Neuronal stem cell (in vitro differentiated cells): ENCODE measurements around the gene LYRM1.

Experiments used
- DNase-seq: peaks from one replicate; pipeline ENCODE4 v3.0.0-alpha.2; 2013; ENCODE audit warnings: low spot score
- H2AFZ ChIP-seq: one replicate; pipeline ENCODE4 v1.6.1; 2013; ENCODE audit warnings: mild to moderate bottlenecking, low read length, inconsistent platforms
- H2AK5ac ChIP-seq: 2 replicates; pipeline ENCODE4 v1.6.1; 2013; ENCODE audit warnings: low read depth, mild to moderate bottlenecking, inconsistent platforms, low read length, moderate library complexity, mixed read lengths
- H2BK120ac ChIP-seq: 2 replicates; pipeline ENCODE4 v1.6.1; 2013; ENCODE audit warnings: low read depth, mild to moderate bottlenecking, inconsistent platforms, low read length, moderate library complexity, mixed read lengths
- H2BK12ac ChIP-seq: one replicate; pipeline ENCODE4 v1.6.1; 2013; ENCODE audit warnings: low read length, inconsistent platforms
- H2BK15ac ChIP-seq: 2 replicates; pipeline ENCODE4 v1.6.1; 2013; ENCODE audit warnings: mild to moderate bottlenecking, low read length, inconsistent platforms, mixed read lengths
- H2BK5ac ChIP-seq: one replicate; pipeline ENCODE4 v1.6.1; 2013; ENCODE audit warnings: inconsistent platforms, mild to moderate bottlenecking, low read length, moderate library complexity
- H3K14ac ChIP-seq: one replicate; pipeline ENCODE4 v1.6.1; 2013; ENCODE audit warnings: low read length, inconsistent platforms
- H3K18ac ChIP-seq: 2 replicates; pipeline ENCODE4 v1.6.1; 2013; ENCODE audit warnings: low read length, inconsistent platforms
- H3K23ac ChIP-seq: 2 replicates; pipeline ENCODE4 v1.6.1; 2013; ENCODE audit warnings: low read depth, mild to moderate bottlenecking, mixed read lengths, low read length, inconsistent platforms; ENCODE audit not compliant: poor library complexity
- H3K27ac ChIP-seq: replicated peaks from 3 replicates; pipeline ENCODE4 v1.5.1; 2013; ENCODE audit warnings: low read length, inconsistent platforms
- H3K27me3 ChIP-seq, 3 experiments: 2 replicates each; pipeline ENCODE4 v1.6.1; 2013; ENCODE audit warnings: low read length in 3 of 3, mild to moderate bottlenecking in 2 of 3, inconsistent platforms in 1 of 3, low read depth in 1 of 3, mixed read lengths in 1 of 3, moderate library complexity in 1 of 3; ENCODE audit not compliant: control insufficient read depth in 3 of 3, insufficient read depth in 3 of 3
- H3K36me3 ChIP-seq, 2 donors: replicated peaks in 1 of 2; 2 replicates each; pipeline ENCODE4 v1.6.1; 2013; ENCODE audit warnings: low read length in 2 of 2; ENCODE audit not compliant: control insufficient read depth in 2 of 2, insufficient read depth in 2 of 2
- H3K4ac ChIP-seq: 2 replicates; pipeline ENCODE4 v1.6.1; 2013; ENCODE audit warnings: inconsistent platforms, mild to moderate bottlenecking, low read length, moderate library complexity
- H3K4me1 ChIP-seq, 2 donors: 1 replicate in 1 of 2; 2 replicates in 1 of 2; pipeline ENCODE4 v1.6.1; 2013; ENCODE audit warnings: low read length in 2 of 2, low read depth in 1 of 2; ENCODE audit not compliant: control insufficient read depth in 2 of 2, insufficient read depth in 1 of 2
- H3K4me2 ChIP-seq: one replicate; pipeline ENCODE4 v1.6.1; 2013; ENCODE audit warnings: mild to moderate bottlenecking, low read length, inconsistent platforms; ENCODE audit not compliant: insufficient read depth, poor library complexity, severe bottlenecking
- H3K4me3 ChIP-seq, 2 donors: 2 replicates each; pipeline ENCODE4 v1.5.1; 2013; ENCODE audit warnings: low read length in 2 of 2, mild to moderate bottlenecking in 2 of 2, inconsistent platforms in 1 of 2, moderate library complexity in 1 of 2
- H3K79me1 ChIP-seq: one replicate; pipeline ENCODE4 v1.6.1; 2013; ENCODE audit warnings: low read depth, mild to moderate bottlenecking, inconsistent platforms, low read length, moderate library complexity
- H3K9ac ChIP-seq: one replicate; pipeline ENCODE4 v1.6.1; 2013; ENCODE audit warnings: mild to moderate bottlenecking, low read depth, low read length, inconsistent platforms; ENCODE audit not compliant: poor library complexity
- H3K9me3 ChIP-seq, 2 donors: replicated peaks in 1 of 2; 2 replicates each; pipeline versions ENCODE3 to v1.6.1; 2013; ENCODE audit warnings: low read length in 2 of 2, mild to moderate bottlenecking in 2 of 2, inconsistent platforms in 1 of 2, low read depth in 1 of 2, mixed read lengths in 1 of 2, moderate library complexity in 1 of 2; ENCODE audit not compliant: control insufficient read depth in 2 of 2, insufficient read depth in 1 of 2
- H4K8ac ChIP-seq: one replicate; pipeline ENCODE4 v1.6.1; 2013; ENCODE audit warnings: low read depth, mild to moderate bottlenecking, inconsistent platforms, low read length, moderate library complexity
- H4K91ac ChIP-seq: one replicate; pipeline ENCODE4 v1.6.1; 2013; ENCODE audit warnings: low read length, low read depth, mild to moderate bottlenecking, inconsistent platforms; ENCODE audit not compliant: poor library complexity
- WGBS, 2 donors: extraction: QIAGEN DNeasy Blood & Tissue Kit; methylation state at CpG; one replicate each; pipeline ENCODE4 v1.1.7; 2013; ENCODE audit warnings: missing lambda C conversion rate in 2 of 2, mixed read lengths in 1 of 2; ENCODE audit not compliant: insufficient read length in 2 of 2, insufficient replicate concordance in 1 of 2; ENCODE audit errors: extremely low coverage in 2 of 2; 5-methylcytosine and 5-hydroxymethylcytosine counted together

Gene LYRM1

GRCh38 chr16:20871941-20872815, 28.4 kb upstream of the LYRM1 start:
- no peak overlapping the region for H2AFZ ChIP-seq
- no peak overlapping the region for H2BK5ac ChIP-seq
- WGBS, 2 donors: no CpG with 5 or more reads among the region's 9 CpGs
- H4K8ac ChIP-seq: no peak overlapping the region
- no peak for DNase-seq
- no peak overlapping the region for H3K9ac ChIP-seq
- H3K27me3 ChIP-seq: no peaks in the 10 kb centered on the region
- no peak overlapping the region for H2BK120ac ChIP-seq
- no peak overlapping the region for H2AK5ac ChIP-seq
- H3K79me1 ChIP-seq: peaks cover under 1% of the 10 kb centered on the region
- no peak overlapping the region for H4K91ac ChIP-seq
- H3K4me3 ChIP-seq: no peak overlapping the region
- no peak overlapping the region for H3K4ac ChIP-seq
- no peaks in the 10 kb centered on the region for H3K9me3 ChIP-seq
- H3K4me2 ChIP-seq: no peak overlapping the region
- no peak overlapping the region for H2BK15ac ChIP-seq
- H2BK12ac ChIP-seq: no peak overlapping the region
- H3K23ac ChIP-seq: no peak overlapping the region
- H3K36me3 ChIP-seq: no peaks in the 10 kb centered on the region
- no peak overlapping the region for H3K27ac ChIP-seq
- no peak overlapping the region for H3K18ac ChIP-seq
- H3K4me1 ChIP-seq: peaks cover 2 to 5% of the 10 kb centered on the region in 2 donors
- H3K14ac ChIP-seq: no peak overlapping the region

GRCh38 chr16:20873331-20873730, 27.2 kb upstream of the LYRM1 start:
- DNase-seq: peak; percentile 6
- no CpG with 5 or more reads among the region's 3 CpGs for WGBS, 2 donors
- Histone ChIP-seq H4K8ac (no peak overlapping the region), H2AFZ (no peak overlapping the region), H3K14ac (no peak overlapping the region), H3K36me3 (no peaks in the 10 kb centered on the region), H3K4me1 (peaks cover 3 to 5% of the 10 kb centered on the region in 2 donors), H2BK15ac (no peak overlapping the region), H3K23ac (no peak overlapping the region), H3K79me1 (no peaks in the 10 kb centered on the region), H3K27me3 (no peaks in the 10 kb centered on the region), H3K4me3 (no peak overlapping the region), H4K91ac (no peak overlapping the region), H2BK5ac (no peak overlapping the region), H3K4ac (no peak overlapping the region), H3K4me2 (no peak overlapping the region), H2AK5ac (no peak overlapping the region), H2BK12ac (no peak overlapping the region), H3K9ac (no peak overlapping the region), H3K18ac (no peak overlapping the region), H3K9me3 (no peaks in the 10 kb centered on the region), H2BK120ac (no peak overlapping the region), H3K27ac (no peak overlapping the region)

- Histone ChIP-seq H2BK12ac (no peak overlapping the region), H2AK5ac (no peak overlapping the region), H3K27me3 (no peaks in the 10 kb centered on the region), H3K14ac (no peak overlapping the region), H3K9ac (no peak overlapping the region), H2BK15ac (no peak overlapping the region), H3K23ac (no peak overlapping the region), H3K4me2 (no peak overlapping the region), H3K27ac (no peak overlapping the region), H3K4ac (no peak overlapping the region), H3K9me3 (no peaks in the 10 kb centered on the region), H4K8ac (no peak overlapping the region), H3K36me3 (no peaks in the 10 kb centered on the region), H4K91ac (no peak overlapping the region), H2BK5ac (no peak overlapping the region), H3K79me1 (no peaks in the 10 kb centered on the region), H3K4me1 (peaks cover 8 to 9% of the 10 kb centered on the region in 2 donors), H3K4me3 (no peak overlapping the region), H2AFZ (no peak overlapping the region), H3K18ac (no peak overlapping the region), H2BK120ac (no peak overlapping the region)
- WGBS, 2 donors: no CpG with 5 or more reads among the region's 4 CpGs
- no peak for DNase-seq
Observed at GRCh38 chr16:20874088-20874581, 26.4 kb upstream of the LYRM1 start.

- Histone ChIP-seq H3K4ac (no peak overlapping the region), H2BK5ac (no peak overlapping the region), H3K4me2 (no peak overlapping the region), H2BK120ac (no peak overlapping the region), H3K18ac (no peak overlapping the region), H3K4me1 (peaks cover 9 to 12% of the 10 kb centered on the region in 2 donors), H4K8ac (no peak overlapping the region), H4K91ac (no peak overlapping the region), H3K14ac (no peak overlapping the region), H3K9ac (no peak overlapping the region), H3K27ac (no peak overlapping the region), H3K36me3 (no peaks in the 10 kb centered on the region), H3K27me3 (no peaks in the 10 kb centered on the region), H2AFZ (no peak overlapping the region), H2AK5ac (no peak overlapping the region), H3K79me1 (no peaks in the 10 kb centered on the region), H2BK15ac (no peak overlapping the region), H3K4me3 (no peak overlapping the region), H2BK12ac (no peak overlapping the region), H3K9me3 (no peaks in the 10 kb centered on the region), H3K23ac (no peak overlapping the region)
- DNase-seq: no peak
- WGBS, 2 donors: no CpG with 5 or more reads among the region's 1 CpG
Observed at GRCh38 chr16:20875355-20875650, 25.3 kb upstream of the LYRM1 start.
